A549 (cell line): ENCODE data around the gene PTPRG. TPM values are rescaled to one million over a fixed set of nuclear protein-coding genes. Genes with fewer than 3 reads are reported as not detected.

Experiments
- ATAC-seq, 2 experiments: fragments of 200-7000 bp in 1 of 2; fragments of >200 bp in 1 of 2; cut with Nextera tagmentation in 1 of 2; cut with Tn5 transposase in 1 of 2; 3 replicates each; pipeline versions ENCODE4 v1.8.0 to v1.9.1; 2018 to 2020; ENCODE audit warnings: mild to moderate bottlenecking in 1 of 2, moderate library complexity in 1 of 2
- CTCF ChIA-PET: fragments of 300-600 bp; sonication (Branson Sonifier 250); formaldehyde crosslinking; extraction: SDS; loops from one replicate; lab custom pipeline; 2021; ENCODE audit warnings: antibody characterized with exemption, inconsistent platforms; lab: Yijun Ruan, JAX
- POLR2A ChIA-PET: fragments of 350-600 bp; formaldehyde crosslinking; extraction: SDS; loops from one replicate; lab custom pipeline; 2021; ENCODE audit warnings: antibody characterized with exemption, inconsistent platforms; lab: Yijun Ruan, JAX
- DNase-seq, 2 experiments: peaks; one replicate each; pipeline versions ENCODE4 v3.0.0 to v3.0.0-alpha.2; 2011 to 2016; ENCODE audit warnings: low read depth in 1 of 2, low spot score in 1 of 2
- FAIRE-seq: peaks from 2 replicates; lab custom pipeline; 2011; peaks lifted over from hg19 to GRCh38; lab: Jason Lieb, UNC
- H3K27ac ChIP-seq, 2 experiments: fragments of >200 bp; sonication (Bioruptor Twin); formaldehyde crosslinking; 3 replicates each; pipeline ENCODE4 v1.5.1; 2016 to 2017
- H3K4me1 ChIP-seq: fragments of >200 bp; sonication (Bioruptor Twin); formaldehyde crosslinking; 3 replicates; pipeline ENCODE4 v1.6.1; 2016
- H3K4me2 ChIP-seq: fragments of >200 bp; sonication (Bioruptor Twin); formaldehyde crosslinking; 3 replicates; pipeline ENCODE4 v1.6.1; 2016
- H3K4me3 ChIP-seq: fragments of >200 bp; sonication (Bioruptor Twin); formaldehyde crosslinking; 3 replicates; pipeline ENCODE4 v1.5.1; 2016
- H3K9me3 ChIP-seq: fragments of >200 bp; sonication (Bioruptor Twin); formaldehyde crosslinking; 3 replicates; pipeline ENCODE4 v1.6.1; 2016
- CBX8 ChIP-seq: fragments of 200-600 bp; sonication (generic); IDR thresholded peaks from 2 replicates; pipeline ENCODE4 v1.6.1; 2016
- CEBPB ChIP-seq, 2 experiments: fragments of >200 bp in 1 of 2; sonication (Bioruptor Twin) in 1 of 2; formaldehyde crosslinking in 1 of 2; IDR thresholded peaks; 2 replicates each; pipeline ENCODE4 v1.6.1; 2012 to 2016
- CTCF ChIP-seq: fragments of >200 bp; sonication (Bioruptor Twin); formaldehyde crosslinking; IDR thresholded peaks from 3 replicates; pipeline ENCODE4 v1.5.1; 2016
- EHF ChIP-seq: fragments of 250-450 bp; sonication (Bioruptor Pico); IDR thresholded peaks from 2 replicates; pipeline ENCODE4 v1.5.0; 2020; ENCODE audit warnings: mild to moderate bottlenecking
- EHMT2 ChIP-seq: fragments of 200-600 bp; sonication (generic); IDR thresholded peaks from 2 replicates; pipeline ENCODE4 v1.6.1; 2016; ENCODE audit warnings: antibody characterized with exemption, low read depth, mild to moderate bottlenecking, moderate library complexity
- ESRRA ChIP-seq: fragments of 150-350 bp; IDR thresholded peaks from 2 replicates; pipeline ENCODE4 v1.6.1; 2014; ENCODE audit warnings: mild to moderate bottlenecking, low read length, borderline replicate concordance
- HES2 ChIP-seq: fragments of >200 bp; sonication (Bioruptor Twin); formaldehyde crosslinking; IDR thresholded peaks from 2 replicates; pipeline ENCODE4 v1.6.1; 2016
- JUN ChIP-seq, 2 experiments: fragments of >200 bp; sonication (Bioruptor Twin); formaldehyde crosslinking; IDR thresholded peaks; 2 replicates in 1 of 2; 3 replicates in 1 of 2; pipeline ENCODE4 v1.6.1; 2016 to 2017
- KDM1A ChIP-seq: fragments of 200-600 bp; sonication (generic); IDR thresholded peaks from 2 replicates; pipeline ENCODE4 v1.6.1; 2016; ENCODE audit warnings: low read depth, mild to moderate bottlenecking
- MAZ ChIP-seq: fragments of 150-350 bp; IDR thresholded peaks from 2 replicates; pipeline ENCODE4 v1.6.1; 2014; ENCODE audit warnings: antibody characterized with exemption, low read depth, low read length, borderline replicate concordance
- POLR2A ChIP-seq: IDR thresholded peaks from 2 replicates; pipeline ENCODE4 v1.6.1; 2012; ENCODE audit warnings: mild to moderate bottlenecking, low read length
- RAD21 ChIP-seq, 2 experiments: fragments of >200 bp in 1 of 2; sonication (Bioruptor Twin) in 1 of 2; formaldehyde crosslinking in 1 of 2; IDR thresholded peaks in 1 of 2; conservative IDR thresholded peaks in 1 of 2; 2 replicates in 1 of 2; 3 replicates in 1 of 2; pipeline ENCODE4 v1.6.1; 2012 to 2018; ENCODE audit warnings: inconsistent platforms in 1 of 2
- REST ChIP-seq: fragments of 200-600 bp; sonication (generic); IDR thresholded peaks from 2 replicates; pipeline ENCODE4 v1.6.1; 2016; ENCODE audit warnings: antibody characterized with exemption, mild to moderate bottlenecking, moderate library complexity
- RFX5 ChIP-seq: fragments of 450-650 bp; IDR thresholded peaks from 2 replicates; pipeline ENCODE4 v1.7.1; 2014; ENCODE audit warnings: antibody characterized with exemption, mild to moderate bottlenecking, moderate library complexity
- RNF2 ChIP-seq: fragments of 200-600 bp; sonication (generic); IDR thresholded peaks from 2 replicates; pipeline ENCODE4 v1.6.1; 2016; ENCODE audit warnings: low read depth, mild to moderate bottlenecking, antibody characterized with exemption, moderate library complexity, borderline replicate concordance
- SMC3 ChIP-seq: fragments of >200 bp; sonication (Bioruptor Twin); formaldehyde crosslinking; IDR thresholded peaks from 3 replicates; pipeline ENCODE4 v1.6.1; 2018; ENCODE audit warnings: inconsistent platforms
- USF2 ChIP-seq: fragments of 450-650 bp; IDR thresholded peaks from 2 replicates; pipeline ENCODE4 v1.6.1; 2014; ENCODE audit warnings: antibody characterized with exemption
- ZNF302 ChIP-seq: fragments of 250-450 bp; sonication (Bioruptor Pico); IDR thresholded peaks from 2 replicates; pipeline ENCODE4 v1.9.0; 2021; ENCODE audit warnings: inconsistent platforms, mild to moderate bottlenecking, moderate library complexity
- WGBS: methylation state at CpG from one replicate; pipeline ENCODE4 v1.1.6; 2017; ENCODE audit errors: missing lambda C conversion rate; 5-methylcytosine and 5-hydroxymethylcytosine counted together
- polyA plus RNA-seq, 4 experiments: library from polyadenylated mRNA; depleted of rRNA in 3 of 4; stranded (reverse); fragments of >200 nt; fragmentation: RNase III in 1 of 4; extraction: RNeasy Plus Mini Kit Qiagen cat#74134 plus additional on column Dnase treatment in 1 of 4; gene quantifications; 2 replicates in 3 of 4; 3 replicates in 1 of 4; pipeline ENCODE4 v1.2.3, GENCODE V29; 2011 to 2017
- TF ChIP-seq, protein P1 (sequence below): IDR thresholded peaks from 2 replicates; pipeline ENCODE4 v1.6.1; 2012

PTPRG gene
- polyA plus RNA-seq, 2 of the 4 experiments (the other 2 are of a cell fraction): 4.5 to 4.8 TPM

- WGBS: 41% methylated on average over 12 of the region's 13 CpGs
- FAIRE-seq: no peak
These were observed 593.2 kb downstream of the PTPRG start for GRCh38 chr3:62154457-62155148.

DNA sequence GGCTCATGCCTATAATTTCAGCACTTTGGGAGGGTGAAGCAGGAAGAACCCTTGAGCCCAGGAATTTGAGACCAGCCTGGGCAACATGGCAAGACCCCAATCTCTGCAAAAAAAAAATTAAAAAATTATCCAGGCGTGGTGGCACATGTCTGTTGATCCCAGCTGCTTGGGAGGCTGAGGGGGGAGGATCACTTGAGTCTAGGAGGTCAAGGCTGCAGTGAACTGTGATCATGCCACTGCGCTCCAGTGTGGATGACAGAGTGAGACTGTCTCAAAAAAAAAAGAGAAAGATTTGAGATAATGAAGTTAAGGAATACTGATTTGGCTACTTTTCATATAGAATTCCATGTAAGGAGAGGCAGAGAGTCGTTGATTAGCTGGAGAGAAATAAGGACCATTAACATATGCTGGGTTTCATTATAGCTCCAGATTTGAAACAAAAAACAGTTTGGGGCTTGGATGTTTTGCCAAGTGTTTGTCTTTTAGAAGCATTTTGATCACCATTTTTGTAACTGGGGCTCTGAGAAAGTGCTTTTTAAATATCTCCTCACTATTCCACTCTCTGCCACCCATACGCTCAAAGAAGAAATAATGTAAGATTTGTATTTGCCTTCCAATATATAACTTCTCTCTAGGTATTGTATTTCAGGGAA, 597.8 kb downstream of the PTPRG start:
- FAIRE-seq (no peak), ATAC-seq (no peak), DNase-seq (no peak)
- WGBS: 21% methylated on average over 4 of the region's 4 CpGs
- Histone ChIP-seq H3K27ac (no peak overlapping the region), H3K4me2 (no peak overlapping the region), H3K4me3 (no peak overlapping the region), H3K4me1 (no peaks in the 10 kb centered on the region), H3K9me3 (no peaks in the 10 kb centered on the region)
- TF ChIP-seq EHMT2 (no peak), CBX8 (no peak), KDM1A (no peak), EHF (CRISPR knock-in tag) (no peak), CEBPB (IDR thresholded peaks at IDR 0.05) (no peak), POLR2A (no peak)
- TF ChIP-seq, protein P1, sequence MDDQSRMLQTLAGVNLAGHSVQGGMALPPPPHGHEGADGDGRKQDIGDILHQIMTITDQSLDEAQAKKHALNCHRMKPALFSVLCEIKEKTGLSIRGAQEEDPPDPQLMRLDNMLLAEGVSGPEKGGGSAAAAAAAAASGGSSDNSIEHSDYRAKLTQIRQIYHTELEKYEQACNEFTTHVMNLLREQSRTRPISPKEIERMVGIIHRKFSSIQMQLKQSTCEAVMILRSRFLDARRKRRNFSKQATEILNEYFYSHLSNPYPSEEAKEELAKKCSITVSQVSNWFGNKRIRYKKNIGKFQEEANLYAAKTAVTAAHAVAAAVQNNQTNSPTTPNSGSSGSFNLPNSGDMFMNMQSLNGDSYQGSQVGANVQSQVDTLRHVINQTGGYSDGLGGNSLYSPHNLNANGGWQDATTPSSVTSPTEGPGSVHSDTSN: no peak
- CTCF ChIA-PET: interaction anchor here (0.6 to 0.7 kb wide), 4 partner anchors 8 to 1071 kb away, joined by 3 to 4 read pairs (median 4); no protein-coding TSS in a partner anchor
- POLR2A ChIA-PET: no interaction called here

More at GRCh38 chr3:62154457-62155148, 593.2 kb downstream of the PTPRG start:
- POLR2A ChIA-PET: no interaction called here
- DNase-seq (no peak), ATAC-seq (no peak)
- H3K4me2 ChIP-seq: no peak overlapping the region
- CTCF ChIA-PET: no interaction called here
- no peaks in the 10 kb centered on the region for H3K4me1 ChIP-seq
- TF ChIP-seq CTCF (no peak), EHMT2 (no peak), RAD21 (conservative IDR thresholded peaks at IDR 0.05 in 1 of 2, IDR thresholded peaks at IDR 0.05 in 1 of 2) (no peak), ZNF302 (CRISPR knock-in tag) (no peak), POLR2A (no peak)
- TF ChIP-seq, all 56 proteins: peak for 0
- no peak overlapping the region for H3K27ac ChIP-seq
- H3K9me3 ChIP-seq: no peaks in the 10 kb centered on the region
- H3K4me3 ChIP-seq: no peak overlapping the region

GRCh38 chr3:62159709-62160092, 598.3 kb downstream of the PTPRG start:
- no peak overlapping the region for H3K4me3 ChIP-seq
- no peaks in the 10 kb centered on the region for H3K9me3 ChIP-seq
- no peak overlapping the region for H3K27ac ChIP-seq
- CTCF ChIA-PET: interaction anchor here (0.6 to 0.7 kb wide), 4 partner anchors 8 to 1072 kb away, joined by 3 to 4 read pairs (median 4); no protein-coding TSS in a partner anchor
- FAIRE-seq (no peak), ATAC-seq (no peak), DNase-seq (no peak)
- POLR2A ChIA-PET: no interaction called here
- TF ChIP-seq MAZ (no peak), RFX5 (no peak), USF2 (no peak), CEBPB (IDR thresholded peaks at IDR 0.05) (no peak), JUN (IDR thresholded peaks at IDR 0.05) (no peak), HES2 (no peak), SMC3 (no peak), REST (no peak), ESRRA (no peak), RNF2 (no peak)
- H3K4me1 ChIP-seq: no peaks in the 10 kb centered on the region
- 58% methylated on average over 6 of the region's 6 CpGs for WGBS
- H3K4me2 ChIP-seq: no peak overlapping the region
